Fibroblast of lung (primary cell): ENCODE measurements around the gene SPEN. TPM values are rescaled to one million over a fixed set of nuclear protein-coding genes. Genes with fewer than 3 reads are reported as not detected.

ENCODE experiments used
- DNase-seq, 2 donors: peaks; one replicate each; pipeline versions ENCODE4 v3.0.0 to v3.0.0-alpha.2; 2010; ENCODE audit warnings: low read depth in 2 of 2
- H2AFZ ChIP-seq: 2 replicates; pipeline ENCODE4 v1.5.1; 2012; ENCODE audit warnings: low read length, control low read depth, inconsistent platforms
- H3K27ac ChIP-seq: 2 replicates; pipeline ENCODE4 v1.5.1; 2011; ENCODE audit warnings: low read length, control low read depth; ENCODE audit not compliant: insufficient read depth
- H3K27me3 ChIP-seq: 2 replicates; pipeline ENCODE4 v1.5.1; 2011; ENCODE audit warnings: mild to moderate bottlenecking, low read length; ENCODE audit not compliant: control insufficient read depth, insufficient read depth
- H3K36me3 ChIP-seq: 2 replicates; pipeline ENCODE4 v1.5.1; 2011; ENCODE audit warnings: low read length; ENCODE audit not compliant: control insufficient read depth, insufficient read depth
- H3K4me1 ChIP-seq: 2 replicates; pipeline ENCODE4 v1.5.1; 2011; ENCODE audit warnings: low read length; ENCODE audit not compliant: control insufficient read depth, insufficient read depth; ENCODE audit errors: extremely low read depth
- H3K4me2 ChIP-seq: 2 replicates; pipeline ENCODE4 v1.5.1; 2011; ENCODE audit warnings: low read length, control low read depth; ENCODE audit not compliant: insufficient read depth; ENCODE audit errors: extremely low read depth
- H3K4me3 ChIP-seq, 4 experiments: fragments of 200-600 bp in 1 of 4; sonication (generic) in 1 of 4; replicated peaks in 1 of 4; 2 replicates each; pipeline ENCODE4 v1.5.1; 2011 to 2016; ENCODE audit warnings: low read length in 4 of 4, low read depth in 3 of 4, mild to moderate bottlenecking in 3 of 4, control low read depth in 2 of 4, inconsistent platforms in 1 of 4, mixed read lengths in 1 of 4; ENCODE audit not compliant: insufficient read depth in 1 of 4; ENCODE audit errors: control extremely low read depth in 1 of 4
- H3K79me2 ChIP-seq: 2 replicates; pipeline ENCODE4 v1.5.1; 2012; ENCODE audit warnings: mild to moderate bottlenecking, low read length, inconsistent platforms; ENCODE audit not compliant: control insufficient read depth, insufficient read depth
- H3K9ac ChIP-seq: 2 replicates; pipeline ENCODE4 v1.5.1; 2011; ENCODE audit warnings: mild to moderate bottlenecking, low read length, control low read depth; ENCODE audit not compliant: insufficient read depth
- H3K9me3 ChIP-seq: 2 replicates; pipeline ENCODE4 v1.5.1; 2012; ENCODE audit warnings: low read depth, low read length; ENCODE audit not compliant: control insufficient read depth, insufficient read depth
- H4K20me1 ChIP-seq: 2 replicates; pipeline ENCODE4 v1.5.1; 2011; ENCODE audit warnings: low read length; ENCODE audit not compliant: control insufficient read depth, insufficient read depth; ENCODE audit errors: extremely low read depth
- CTCF ChIP-seq, 2 donors: IDR thresholded peaks in 1 of 2; conservative IDR thresholded peaks in 1 of 2; 1 replicate in 1 of 2; 2 replicates in 1 of 2; pipeline ENCODE4 v1.5.1; 2011 to 2012; ENCODE audit warnings: low read length in 2 of 2, control low read depth in 1 of 2, inconsistent platforms in 1 of 2, low read depth in 1 of 2, mild to moderate bottlenecking in 1 of 2
- EZH2 ChIP-seq: IDR thresholded peaks from 2 replicates; pipeline ENCODE4 v1.5.1; 2012; ENCODE audit warnings: low read length, control low read depth, mild to moderate bottlenecking; ENCODE audit errors: missing control alignments
- polyA plus RNA-seq, 2 donors: library from polyadenylated mRNA; depleted of rRNA in 1 of 2; stranded (reverse) in 1 of 2; unstranded in 1 of 2; fragments of >200 nt; gene quantifications; 2 replicates each; pipeline ENCODE4 v1.2.1, GENCODE V29; 2011 to 2012; ENCODE audit warnings: missing spikeins in 1 of 2
- total RNA-seq: library from RNA; depleted of rRNA; stranded (reverse); fragments of >200 nt; gene quantifications from 2 replicates; pipeline ENCODE4 v1.2.1, GENCODE V29; 2014

Gene SPEN
- total and polyA plus RNA-seq, 2 donors (not counting 1 experiment from before 2014, with no cell fraction given) = 5.1 to 11.9 TPM

DNA sequence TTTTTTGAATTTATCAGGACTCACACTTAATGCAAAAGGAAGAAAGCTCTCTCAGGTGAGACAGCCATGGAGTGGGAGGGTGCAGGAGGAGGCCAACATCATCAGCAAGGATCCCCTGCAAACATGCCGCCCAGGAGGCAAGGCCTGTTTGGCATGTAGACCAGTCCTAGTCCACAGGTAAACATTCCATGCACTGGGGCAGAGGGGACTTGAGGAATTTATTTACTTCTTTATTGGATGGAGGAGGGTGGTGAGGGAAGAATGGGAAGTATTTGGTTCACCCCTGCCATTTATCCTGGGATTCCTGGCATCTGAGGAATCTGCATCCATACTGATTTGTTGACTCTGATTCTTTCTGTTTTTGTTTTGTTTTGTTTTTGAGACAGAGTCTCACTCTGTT lies 38.6 kb upstream of the SPEN start:
- Histone ChIP-seq H3K79me2 (no peaks in the 10 kb centered on the region), H3K27ac (no peak overlapping the region), H3K9ac (no peak overlapping the region), H3K4me3 (no peak overlapping the region), H3K36me3 (no peaks in the 10 kb centered on the region), H3K27me3 (no peaks in the 10 kb centered on the region), H3K9me3 (no peaks in the 10 kb centered on the region), H4K20me1 (no peaks in the 10 kb centered on the region), H3K4me2 (no peak overlapping the region), H2AFZ (no peak overlapping the region), H3K4me1 (no peaks in the 10 kb centered on the region)
- no peak for DNase-seq
- no peak for TF ChIP-seq CTCF (conservative IDR thresholded peaks at IDR 0.05 in 1 of 2, IDR thresholded peaks at IDR 0.05 in 1 of 2; ENCODE audit: low read depth in 1 of 2, low read length in 2 of 2)
- TF ChIP-seq EZH2 = no peak

DNA sequence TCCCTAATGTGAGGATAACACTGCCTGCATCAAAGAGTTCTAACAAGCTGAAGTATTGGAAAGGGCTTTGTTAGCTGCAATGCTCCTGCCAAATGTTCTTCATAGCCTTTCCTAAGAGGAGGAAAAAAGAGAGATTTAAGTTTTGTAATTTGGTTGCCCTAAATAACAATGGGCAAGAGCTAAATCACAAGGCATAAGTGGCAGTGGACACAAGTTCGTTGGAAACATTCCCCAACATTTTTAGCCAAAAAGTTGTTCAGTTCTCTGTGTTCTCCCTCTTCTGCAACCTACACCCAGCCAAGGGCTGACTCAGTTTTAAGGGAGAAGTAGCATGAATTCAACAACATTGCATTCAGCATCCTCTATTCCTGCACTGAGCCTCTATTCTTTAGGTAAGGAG lies 37.4 kb upstream of the SPEN start:
- H3K36me3 ChIP-seq = no peaks in the 10 kb centered on the region
- H3K4me2 ChIP-seq = no peak overlapping the region
- no peaks in the 10 kb centered on the region for H3K27me3 ChIP-seq
- no peak for TF ChIP-seq EZH2
- H3K4me3 ChIP-seq = no peak overlapping the region
- no peaks in the 10 kb centered on the region for H3K79me2 ChIP-seq
- H2AFZ ChIP-seq = no peak overlapping the region
- H3K9me3 ChIP-seq = no peaks in the 10 kb centered on the region
- no peak overlapping the region for H3K9ac ChIP-seq
- H3K4me1 ChIP-seq = no peaks in the 10 kb centered on the region
- H4K20me1 ChIP-seq = no peaks in the 10 kb centered on the region
- no peak for DNase-seq
- no peak overlapping the region for H3K27ac ChIP-seq

DNA sequence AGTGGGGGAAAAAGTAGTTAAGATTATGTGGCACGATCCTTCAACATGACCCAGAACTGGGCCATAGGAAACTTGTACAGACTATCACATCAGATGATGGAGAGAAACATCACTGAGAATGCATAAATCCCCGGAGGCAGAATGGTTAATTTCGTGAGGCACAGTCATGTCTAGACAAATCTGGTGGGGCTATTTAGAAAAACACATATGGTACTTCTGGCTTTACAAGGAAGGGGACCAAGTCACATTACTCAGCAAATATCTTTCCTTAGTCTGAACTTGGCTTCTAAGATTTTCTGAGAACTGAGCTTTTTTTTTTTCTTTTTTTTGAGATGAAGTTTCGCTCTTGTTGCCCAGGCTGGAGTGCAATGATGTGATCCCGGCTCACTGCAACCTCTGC lies 30.8 kb upstream of the SPEN start:
- Histone ChIP-seq H3K4me3 (no peak overlapping the region), H3K4me2 (no peak overlapping the region), H3K79me2 (no peaks in the 10 kb centered on the region), H3K9me3 (no peaks in the 10 kb centered on the region), H3K9ac (no peak overlapping the region), H4K20me1 (no peaks in the 10 kb centered on the region), H3K4me1 (no peaks in the 10 kb centered on the region), H2AFZ (no peak overlapping the region), H3K36me3 (no peaks in the 10 kb centered on the region), H3K27ac (no peak overlapping the region), H3K27me3 (no peaks in the 10 kb centered on the region)
- no peak for DNase-seq
- TF ChIP-seq CTCF (conservative IDR thresholded peaks at IDR 0.05 in 1 of 2, IDR thresholded peaks at IDR 0.05 in 1 of 2; ENCODE audit: low read depth in 1 of 2, low read length in 2 of 2) (no peak), EZH2 (no peak)
